Activated T-cell treated with anti-CD3 and anti-CD28 coated beads for 48 hours (primary cell): ENCODE measurements around the gene MEF2C.
"Not testable (repeated sequence)": the region's sequence is repeated elsewhere in the genome, so short reads cannot be mapped to it uniquely, and the experiment has no call there.

Experiments
- DNase-seq: peaks from one replicate; pipeline ENCODE4 v3.0.0-alpha.2; 2020; ENCODE audit warnings: low read depth

Gene MEF2C

DNA sequence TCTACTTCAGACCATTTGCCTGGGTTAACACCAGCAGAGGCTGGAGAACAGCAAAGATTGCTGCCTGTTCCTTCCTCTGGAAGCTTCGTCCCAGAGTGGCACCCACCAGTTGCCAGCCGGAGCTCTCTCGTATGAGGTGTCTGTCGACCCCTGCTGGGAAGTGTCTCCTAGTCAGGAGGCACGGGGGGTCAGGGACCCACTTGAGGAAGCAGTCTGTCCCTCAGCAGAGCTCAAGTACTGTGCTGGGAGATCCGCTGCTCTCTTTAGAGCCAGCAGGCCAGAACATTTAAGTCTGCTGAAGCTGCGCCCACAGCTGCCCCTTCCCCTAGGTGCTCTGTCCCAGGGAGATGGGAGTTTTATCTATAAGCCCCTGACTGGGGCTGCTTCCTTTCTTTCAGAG is 84.1 kb downstream of the MEF2C start:
- not testable (repeated sequence) for DNase-seq

DNA sequence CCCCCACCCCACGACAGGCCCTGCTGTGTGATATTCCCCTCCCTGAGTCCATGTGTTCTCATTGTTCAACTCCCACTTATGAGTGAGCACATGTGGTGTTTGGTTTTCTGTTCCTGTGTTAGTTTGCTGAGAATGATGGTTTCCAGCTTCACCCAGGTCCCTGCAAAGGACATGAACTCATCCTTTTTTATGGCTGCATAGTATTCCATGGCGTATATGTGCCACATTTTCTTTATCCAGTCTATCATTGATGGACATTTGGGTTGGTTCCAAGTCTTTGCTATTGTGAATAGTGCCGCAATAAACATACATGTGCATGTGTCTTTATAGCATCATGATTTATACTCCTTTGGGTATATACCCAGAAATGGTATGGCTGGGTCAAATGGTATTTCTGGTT is 89.2 kb downstream of the MEF2C start:
- DNase-seq = not testable (repeated sequence)

DNA sequence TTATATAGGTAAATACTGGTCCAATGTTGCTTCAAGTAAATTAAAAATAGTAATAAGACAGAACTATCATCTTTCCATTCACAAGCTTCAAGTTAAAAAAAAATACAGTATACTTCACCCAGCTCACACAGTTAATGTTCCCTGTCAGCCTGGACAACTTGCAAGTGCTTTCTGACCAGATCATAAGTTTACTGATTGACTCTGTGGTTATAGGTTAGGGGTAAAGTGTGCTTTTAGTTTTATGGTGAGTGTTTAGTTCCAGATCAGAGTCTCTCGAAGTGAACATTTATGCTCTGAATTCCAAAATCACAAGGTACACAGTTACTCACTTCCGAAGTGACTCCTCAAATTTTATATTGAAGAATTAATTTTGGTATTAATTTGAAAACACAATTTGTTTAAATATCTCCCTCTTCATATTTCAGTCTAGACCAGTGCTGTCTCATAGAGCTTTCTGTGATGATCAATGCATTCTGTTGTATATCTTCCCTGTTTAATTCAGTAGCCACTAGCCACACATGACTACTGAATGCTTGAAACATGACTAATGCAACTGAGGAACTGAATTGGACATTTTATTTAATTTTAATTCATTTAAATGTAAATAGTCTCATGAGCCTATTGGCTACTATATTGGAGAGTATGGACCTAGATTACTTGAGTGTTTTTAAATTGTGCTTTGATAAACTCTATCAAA is 90.7 kb downstream of the MEF2C start:
- DNase-seq = no peak

DNA sequence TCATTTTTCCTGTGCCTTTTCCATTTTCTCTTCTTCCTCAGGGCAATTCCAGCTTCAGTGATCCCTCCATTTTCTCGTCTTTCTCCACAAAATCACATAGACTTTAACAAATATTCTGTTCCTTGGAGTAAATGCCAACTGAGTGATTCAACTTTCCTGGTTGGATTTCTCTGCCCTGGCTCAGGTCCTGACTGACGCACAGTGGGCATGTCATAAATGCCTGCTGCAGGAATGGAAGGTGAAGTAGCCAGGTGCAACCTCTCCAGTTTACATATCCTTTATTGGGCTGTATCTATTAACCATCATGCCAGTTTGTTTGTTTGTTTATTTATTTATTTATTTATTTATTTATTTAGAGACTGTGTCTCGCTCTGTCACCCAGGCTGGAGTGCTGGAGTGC is 95.1 kb downstream of the MEF2C start:
- no peak for DNase-seq

DNA sequence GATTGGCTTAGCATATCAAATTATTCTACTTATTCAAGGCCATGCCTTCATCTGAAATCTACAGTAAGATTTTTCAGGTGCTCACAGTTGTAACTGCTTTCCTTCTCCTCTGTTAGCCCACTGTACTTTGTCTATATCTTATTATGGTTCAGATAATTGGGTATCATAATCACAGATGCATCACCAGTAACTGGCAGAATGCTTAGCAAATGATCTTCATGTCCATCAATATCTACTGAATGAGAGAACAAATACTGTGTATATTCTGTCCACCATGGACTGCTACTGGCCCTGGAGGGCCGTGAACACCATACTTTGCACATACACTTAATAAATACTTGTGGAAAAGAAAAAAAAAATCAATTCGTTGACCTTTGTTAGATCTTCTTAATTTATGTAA is 96.2 kb downstream of the MEF2C start:
- no peak for DNase-seq

DNA sequence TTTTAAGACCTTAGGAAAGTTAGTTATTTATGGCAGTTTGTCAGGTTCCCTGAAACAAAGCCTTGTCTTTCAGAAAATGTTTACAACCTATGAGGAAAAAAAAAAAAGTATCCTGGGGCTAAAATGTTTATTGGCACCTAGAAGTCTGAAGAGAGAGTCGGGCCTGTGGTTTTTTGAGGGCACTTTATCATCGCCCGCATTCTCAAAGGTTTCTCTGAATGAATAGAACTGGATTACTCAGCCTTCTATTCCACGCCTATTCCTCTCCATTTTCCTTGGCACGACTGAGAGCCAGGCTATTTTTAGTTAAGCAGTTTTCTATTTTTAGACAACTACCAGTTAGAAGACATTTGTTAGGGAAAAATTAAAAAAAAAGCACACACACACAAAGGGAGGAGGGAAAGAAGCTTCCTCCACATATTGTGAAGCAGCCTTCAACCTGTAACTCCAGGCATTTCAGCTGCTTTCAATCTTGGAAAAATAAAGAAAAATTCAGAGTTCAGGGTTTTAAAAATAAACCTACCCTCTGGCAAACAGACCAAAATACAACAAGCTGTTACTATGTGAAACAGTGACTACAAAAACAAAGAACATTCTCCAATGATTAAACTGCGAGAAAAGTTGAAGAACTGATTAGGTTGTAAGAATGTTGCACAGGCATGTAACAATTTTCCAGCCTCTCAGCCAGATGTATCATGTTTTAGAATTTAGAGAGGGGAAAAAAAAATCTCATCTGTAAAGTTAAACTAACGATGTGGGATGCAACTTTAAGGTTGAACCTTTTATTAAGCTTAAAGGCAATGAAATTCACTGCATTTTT is 97.0 kb downstream of the MEF2C start:
- DNase-seq = peak; percentile 6

DNA sequence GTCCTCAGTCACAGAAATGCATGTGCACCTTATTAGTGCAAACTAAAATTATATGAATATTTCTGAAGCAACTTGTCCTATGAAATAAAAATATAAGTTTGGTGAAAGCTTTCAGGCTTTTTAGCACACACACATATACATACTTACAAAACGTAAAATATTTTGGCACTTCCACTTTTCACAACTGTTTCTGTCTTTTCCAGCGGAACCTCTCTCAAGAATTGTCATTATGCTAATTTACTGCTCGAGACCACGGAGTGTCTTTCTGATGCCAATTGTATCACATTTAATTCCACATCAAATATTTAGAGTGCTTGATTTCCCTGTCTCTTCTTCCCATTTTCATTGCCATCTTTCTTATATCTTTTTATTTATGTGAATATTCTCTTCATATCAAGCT is 100.4 kb downstream of the MEF2C start:
- no peak for DNase-seq

DNA sequence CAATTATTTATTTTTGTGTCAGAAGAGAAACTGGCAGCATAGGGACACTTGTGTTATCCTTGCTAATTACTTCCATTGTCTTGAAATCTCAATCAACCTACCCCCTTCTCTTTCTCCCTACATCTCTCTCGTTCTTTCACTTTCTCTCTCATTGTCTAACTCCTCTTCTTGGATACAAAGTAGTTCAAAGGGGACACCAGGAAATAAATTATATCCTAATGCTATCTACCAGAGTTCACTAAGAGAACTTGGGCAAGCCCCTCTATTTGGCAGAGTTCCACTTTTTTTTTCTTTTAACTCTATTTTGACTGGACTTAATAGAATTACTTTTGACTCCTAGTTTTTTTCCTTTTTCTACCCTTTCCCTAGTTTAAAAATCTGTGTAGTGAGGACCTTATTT is 102.2 kb downstream of the MEF2C start:
- DNase-seq = no peak

DNA sequence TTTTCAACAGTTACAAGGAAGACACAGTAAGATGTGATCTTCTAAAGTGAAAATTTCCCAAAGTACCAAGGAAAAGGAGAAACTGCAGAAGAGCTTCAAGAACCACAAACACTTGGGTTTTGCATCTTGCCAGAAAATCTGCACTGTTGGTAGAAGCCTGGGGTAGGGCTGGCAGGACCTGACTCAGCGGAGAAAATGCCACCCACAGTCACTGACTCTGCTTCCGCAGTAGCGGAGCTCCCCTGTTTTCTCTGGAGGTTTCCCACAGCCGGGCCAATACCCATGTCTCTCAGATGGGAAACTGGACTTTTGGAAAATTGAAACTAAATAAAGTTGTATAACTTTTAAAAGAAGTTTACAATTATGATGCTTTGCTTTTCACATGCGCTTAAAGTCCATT is 104.2 kb downstream of the MEF2C start:
- DNase-seq = no peak

DNA sequence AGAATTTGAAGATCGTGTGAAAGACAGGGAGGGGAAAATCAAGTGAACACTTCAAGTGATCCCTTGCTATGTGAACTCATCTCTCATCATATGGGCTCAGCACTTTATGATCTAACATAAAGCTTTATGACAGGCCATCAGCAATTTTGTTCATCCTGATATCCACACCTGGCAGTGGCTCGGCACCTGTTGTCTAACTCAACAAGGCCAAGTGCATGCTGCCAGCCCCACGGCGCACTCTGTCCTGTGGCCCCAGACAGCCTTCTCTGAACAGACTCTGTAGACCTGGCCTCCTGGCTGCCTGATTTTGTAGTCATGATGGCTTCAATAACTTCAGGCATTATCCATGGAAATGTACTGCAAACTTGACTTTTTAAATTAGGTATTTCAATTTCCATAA is 106.3 kb downstream of the MEF2C start:
- DNase-seq = no peak

DNA sequence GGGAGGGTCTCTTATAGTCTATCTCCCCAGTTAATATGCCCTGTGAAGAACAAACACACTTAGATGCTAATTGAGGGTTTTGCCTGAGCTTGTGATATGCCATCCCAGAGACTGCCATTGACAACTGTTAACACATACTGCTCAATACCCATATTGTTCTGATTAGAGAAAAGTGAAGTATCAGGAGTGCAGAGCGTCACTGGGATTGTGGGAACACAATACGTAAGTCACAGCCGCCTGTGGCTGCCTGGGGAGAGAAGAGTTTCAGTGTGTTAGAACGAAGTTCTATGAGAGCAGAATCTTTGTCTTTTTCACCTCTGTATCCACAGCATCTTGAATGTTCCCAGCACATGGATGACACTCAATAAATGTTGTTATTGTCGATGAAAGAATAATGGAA is 110.2 kb downstream of the MEF2C start:
- no peak for DNase-seq

DNA sequence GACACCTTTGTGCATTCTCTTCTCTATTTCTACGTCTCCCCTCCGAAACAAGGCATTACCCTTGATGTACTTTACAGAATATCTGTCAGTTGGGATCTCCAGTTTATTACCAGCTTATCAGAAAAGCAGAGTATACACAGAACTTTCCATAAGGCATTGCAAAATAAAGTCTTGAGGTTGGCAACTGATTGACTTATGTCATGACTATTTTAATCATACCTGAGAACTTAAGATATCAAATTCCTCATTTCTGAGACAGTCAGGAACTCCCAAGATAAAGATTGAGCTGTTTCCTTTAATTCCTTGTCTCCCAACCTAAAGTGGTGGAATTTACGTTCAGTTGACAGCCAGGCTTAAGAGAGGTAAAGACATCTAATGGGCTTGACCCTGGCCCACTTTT is 110.9 kb downstream of the MEF2C start:
- DNase-seq = no peak

DNA sequence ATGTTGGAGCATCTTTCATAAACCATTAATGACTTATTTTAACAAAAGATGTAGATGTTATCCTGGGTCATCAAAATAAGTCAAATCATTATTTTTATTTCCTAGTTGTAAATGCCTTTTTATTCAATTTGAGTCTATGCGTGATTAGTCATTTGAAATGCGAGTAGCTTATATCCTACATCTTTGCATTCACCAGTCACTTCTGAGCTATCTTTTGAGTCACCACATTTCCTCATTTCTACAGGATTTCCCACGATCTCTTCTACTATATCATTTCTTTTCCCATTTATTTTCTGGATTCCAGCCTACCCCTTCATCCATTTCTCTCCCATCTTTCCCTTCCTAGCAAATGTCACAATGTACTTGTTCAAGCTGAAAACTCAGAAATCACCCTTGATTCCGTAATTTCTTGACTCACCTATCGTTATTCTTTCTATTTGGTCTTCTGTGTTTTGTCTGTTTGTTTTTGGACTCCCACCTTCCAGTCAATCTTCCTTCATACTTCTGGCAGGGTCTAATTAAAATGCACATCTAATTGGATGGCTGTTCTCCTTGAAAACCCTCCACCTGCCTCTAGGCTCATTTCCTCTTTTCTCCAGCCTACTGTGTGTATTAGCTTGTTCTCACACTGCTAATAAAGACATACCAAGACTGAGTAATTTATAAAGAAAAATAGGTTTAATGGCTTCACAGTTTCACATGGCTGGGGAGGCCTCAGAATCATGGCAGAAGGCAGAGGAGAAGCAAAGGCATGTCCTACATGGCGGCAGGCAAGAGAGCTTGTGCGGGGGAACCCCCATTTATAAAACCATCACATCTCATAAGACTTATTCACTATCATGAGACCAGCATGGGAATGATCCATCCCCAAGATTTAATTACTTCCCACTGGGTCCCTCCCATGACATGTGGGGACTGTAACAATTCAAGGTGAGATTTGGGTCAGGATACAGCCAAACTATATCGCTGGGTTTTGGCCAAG is 112.4 kb downstream of the MEF2C start:
- DNase-seq = no peak

DNA sequence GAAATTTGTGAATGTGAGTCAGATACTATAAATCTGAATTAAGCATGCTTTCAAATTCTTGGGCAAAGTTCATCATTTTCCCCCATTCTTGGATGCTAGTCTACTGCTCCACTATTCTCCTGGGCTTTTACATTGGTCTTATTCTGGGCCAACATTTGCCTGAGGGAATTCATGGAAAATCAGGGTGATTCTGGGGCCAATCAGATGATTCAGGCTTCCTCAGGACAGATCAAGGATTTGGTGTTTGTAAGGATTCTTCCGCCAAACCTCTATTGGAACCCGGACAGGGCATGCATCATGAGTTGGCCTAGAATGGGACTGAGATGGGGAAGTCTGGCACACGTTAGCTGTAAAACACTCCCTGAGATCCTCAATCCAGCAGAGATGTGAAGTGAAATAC is 113.8 kb downstream of the MEF2C start:
- DNase-seq = no peak

DNA sequence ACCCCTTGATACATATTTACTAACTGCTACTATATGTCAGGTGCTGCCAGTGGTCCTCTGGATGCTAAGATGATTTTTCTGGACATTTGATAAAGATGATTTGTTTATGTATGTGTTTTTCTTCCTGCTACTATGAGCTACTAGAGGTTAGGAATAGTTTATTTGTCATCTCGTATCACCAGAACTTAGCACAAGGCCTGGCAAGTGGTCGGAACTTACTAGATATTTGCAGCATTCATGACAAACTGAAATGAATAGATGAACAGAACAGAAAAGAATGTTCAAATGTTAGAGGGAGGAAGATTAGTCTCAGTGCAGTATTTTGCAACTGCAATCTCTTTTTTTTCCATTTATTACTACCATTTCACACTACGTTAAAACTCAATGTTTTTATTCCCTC is 114.6 kb downstream of the MEF2C start:
- no peak for DNase-seq

DNA sequence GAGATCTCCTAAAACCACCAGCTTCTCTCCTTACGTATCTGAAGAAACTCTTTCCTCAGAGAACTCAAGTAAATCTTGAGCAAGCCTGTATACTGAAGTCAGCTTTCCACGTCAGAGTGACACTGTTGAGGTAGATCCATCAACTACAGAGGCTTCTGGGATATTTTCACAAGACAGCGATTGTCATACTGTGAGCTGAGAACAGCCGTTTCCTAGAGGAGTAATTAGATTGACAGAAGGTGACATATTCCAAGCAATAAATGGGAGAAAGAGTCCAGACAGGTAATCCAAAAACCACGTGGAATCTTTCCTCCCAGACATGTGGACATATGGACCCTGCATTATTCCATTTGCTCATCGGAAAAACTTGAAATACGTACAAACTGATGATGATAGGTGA is 117.2 kb downstream of the MEF2C start:
- no peak for DNase-seq

DNA sequence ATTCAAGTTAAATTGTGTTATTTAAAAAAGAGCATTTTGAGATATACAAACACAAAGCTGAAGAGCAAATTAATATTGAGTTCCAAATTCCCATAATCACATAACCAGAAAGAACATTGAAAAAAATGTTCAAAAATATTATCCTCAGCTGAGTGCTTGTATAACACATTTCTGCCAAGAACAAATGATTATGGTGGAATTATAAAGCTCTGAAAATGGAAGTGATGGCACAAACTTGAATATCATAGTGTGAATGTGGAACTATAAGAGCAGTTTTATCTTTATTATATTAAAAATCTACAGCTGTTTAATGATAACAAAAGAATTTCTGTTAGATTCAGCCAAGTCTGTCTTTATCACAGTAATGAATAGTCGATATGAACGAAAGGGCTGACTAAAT is 117.8 kb downstream of the MEF2C start:
- no peak for DNase-seq

DNA sequence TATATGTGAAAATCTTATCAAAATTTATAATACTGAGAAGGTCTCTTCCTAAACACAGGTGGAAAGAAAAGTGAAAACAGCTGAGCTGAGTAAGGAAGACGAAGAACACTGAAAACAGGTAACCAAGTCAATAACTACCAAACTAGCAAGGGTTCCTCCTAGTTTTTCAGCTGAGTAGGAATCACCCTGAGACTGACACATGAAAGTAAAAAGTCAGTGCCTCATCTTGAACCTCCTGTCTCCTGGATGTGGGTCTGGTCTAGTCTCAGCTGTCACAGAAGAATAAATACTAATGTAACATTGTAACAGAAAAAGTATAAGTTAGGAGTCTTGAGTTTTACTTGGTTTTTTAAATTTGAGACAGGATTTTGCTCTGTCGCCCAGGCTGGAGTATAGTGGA is 121.0 kb downstream of the MEF2C start:
- DNase-seq = no peak

DNA sequence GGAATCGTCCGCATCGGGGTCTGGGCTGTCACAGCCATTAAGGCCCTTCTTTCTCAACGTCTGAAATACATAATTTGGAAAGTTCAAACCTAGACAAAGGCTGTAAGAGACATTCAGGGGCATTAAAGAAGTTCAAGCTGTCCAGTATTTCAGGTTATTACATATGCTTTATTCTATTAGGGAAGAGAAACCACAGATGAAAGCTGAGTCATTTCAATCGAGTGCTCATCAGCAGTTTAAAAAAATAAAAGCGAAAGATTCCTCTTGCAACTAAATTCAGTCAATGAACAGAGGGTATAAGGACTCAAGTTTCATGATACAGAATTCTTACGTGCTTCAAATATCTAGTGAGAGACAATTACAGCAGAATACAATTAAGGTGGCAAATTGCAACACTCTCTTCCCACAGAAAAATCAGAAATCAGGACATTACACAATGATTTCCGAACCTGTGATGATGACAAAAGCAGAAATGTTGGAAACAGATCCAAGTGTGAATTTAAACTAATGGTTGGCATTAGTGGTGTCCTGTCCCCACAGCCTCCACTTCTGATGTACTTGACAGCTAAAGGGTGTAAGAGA is 121.6 kb downstream of the MEF2C start:
- DNase-seq = no peak

DNA sequence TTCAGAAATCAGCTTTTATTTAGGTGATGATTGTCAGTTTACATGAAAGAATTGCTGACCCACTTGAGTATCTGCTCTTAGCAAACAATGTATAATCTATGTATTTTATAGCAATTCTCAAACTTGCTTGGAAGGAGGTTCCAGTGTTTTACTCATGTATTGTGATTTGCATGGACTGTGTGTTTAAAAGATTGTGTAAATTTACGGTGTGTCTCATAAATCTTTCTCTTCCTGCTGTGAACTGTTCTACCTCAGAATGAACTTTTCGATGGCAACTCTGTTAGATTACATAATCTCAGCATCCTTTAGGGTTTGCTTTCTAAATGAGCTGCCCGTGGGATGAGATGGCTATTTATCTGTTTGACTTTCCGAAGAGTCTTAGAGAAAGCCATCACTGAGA is 122.5 kb downstream of the MEF2C start:
- DNase-seq = no peak

DNA sequence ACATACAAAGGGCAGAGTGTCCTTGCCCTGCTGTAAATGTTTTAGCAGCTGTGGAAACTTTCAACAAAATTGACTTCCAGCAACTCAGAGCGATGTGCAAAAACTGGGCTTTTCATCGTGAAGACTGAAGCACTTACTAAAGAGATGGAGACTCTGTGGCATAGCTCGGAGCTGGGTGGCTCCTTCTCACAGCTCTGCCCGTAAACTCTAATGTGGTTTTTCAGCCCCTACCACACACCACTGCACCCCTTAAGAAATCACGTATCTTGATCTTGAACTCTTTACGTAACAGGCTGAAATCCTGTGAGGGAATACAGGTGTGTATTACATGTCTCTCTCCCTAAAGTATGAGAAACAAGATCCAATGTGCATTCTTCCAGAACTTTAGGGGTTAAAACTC is 124.4 kb downstream of the MEF2C start:
- DNase-seq = no peak

DNA sequence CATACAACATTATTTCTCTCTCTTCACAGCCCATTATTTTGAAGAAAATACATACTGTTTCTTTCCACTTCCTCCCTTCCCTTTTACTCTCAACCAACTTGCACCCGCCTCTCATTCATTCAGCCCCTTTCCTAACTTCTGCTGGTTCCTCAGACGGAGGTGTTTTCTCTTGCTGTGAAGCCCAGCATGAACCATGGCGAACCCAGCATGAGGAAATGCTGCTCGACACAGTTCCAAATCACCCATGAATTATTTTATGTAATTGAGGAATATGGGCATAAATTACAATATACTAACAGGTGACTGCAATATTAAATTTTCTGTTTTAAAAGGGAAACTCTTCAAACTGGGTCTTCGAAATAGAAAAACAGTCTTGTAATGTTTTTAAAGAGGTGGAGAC is 124.8 kb downstream of the MEF2C start:
- no peak for DNase-seq
